HG02885 (cell line): ENCODE measurements around the gene ZNF609.
"Not testable (repeated sequence)": the region's sequence is repeated elsewhere in the genome, so short reads cannot be mapped to it uniquely, and the experiment has no call there.

Experiments
- ATAC-seq: cut with Tn5 transposase; IDR thresholded peaks from one replicate; pipeline ENCODE4 v1.9.1; 2021; ENCODE audit warnings: mild to moderate bottlenecking; ENCODE audit not compliant: unreplicated experiment, poor library complexity

Gene ZNF609

GRCh38 chr15:64639744-64640143 lies 179.4 kb downstream of the ZNF609 start:
- ATAC-seq, result not testable (repeated sequence)

- ATAC-seq, result no peak
These were observed 179.9 kb downstream of the ZNF609 start for GRCh38 chr15:64640146-64640871.

DNA sequence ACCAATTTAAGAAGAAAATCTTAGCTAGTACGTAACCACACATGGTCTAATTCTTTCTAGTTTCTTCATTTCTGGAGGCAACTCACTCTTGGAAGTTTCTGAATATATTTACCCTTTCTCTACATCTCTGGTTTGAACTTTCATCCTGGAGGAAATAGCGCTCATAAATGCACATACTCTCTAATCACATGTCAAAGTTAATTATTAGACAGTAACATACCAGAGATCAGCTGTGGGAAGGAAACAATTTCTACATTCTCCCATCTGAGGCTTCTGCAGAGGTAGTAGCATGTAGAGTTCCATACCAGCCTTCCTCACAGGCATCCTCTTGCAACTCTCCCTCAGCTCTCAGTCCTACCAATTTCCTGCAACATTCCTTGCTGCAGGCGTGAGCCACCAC lies 182.5 kb downstream of the ZNF609 start:
- no peak for ATAC-seq

GRCh38 chr15:64643685-64644084 lies 183.3 kb downstream of the ZNF609 start:
- no peak for ATAC-seq

GRCh38 chr15:64644811-64645210 lies 184.4 kb downstream of the ZNF609 start:
- not testable (repeated sequence) for ATAC-seq

GRCh38 chr15:64645995-64646394 lies 185.6 kb downstream of the ZNF609 start:
- no peak for ATAC-seq

- ATAC-seq, result no peak
These were observed 187.0 kb downstream of the ZNF609 start for GRCh38 chr15:64647367-64647766.

DNA sequence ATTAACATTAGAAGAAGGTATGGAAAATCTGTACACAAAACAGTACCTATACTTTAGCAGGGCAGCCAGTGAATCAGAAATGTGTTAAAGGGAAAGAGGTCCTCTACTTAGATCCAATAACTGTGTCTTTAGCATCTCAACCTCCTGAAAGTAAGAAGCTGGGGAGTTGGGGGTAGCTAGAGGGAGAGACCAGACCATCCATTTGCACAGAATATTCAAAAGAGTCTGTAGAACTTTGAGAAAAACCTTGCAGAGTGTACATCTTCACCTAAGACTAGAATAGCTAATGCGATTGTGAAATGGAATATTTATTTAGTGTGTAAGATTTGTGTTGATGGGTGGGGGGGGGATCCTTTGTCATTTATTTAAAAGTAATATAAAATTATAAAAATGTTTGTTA lies 190.2 kb downstream of the ZNF609 start:
- ATAC-seq, result no peak

DNA sequence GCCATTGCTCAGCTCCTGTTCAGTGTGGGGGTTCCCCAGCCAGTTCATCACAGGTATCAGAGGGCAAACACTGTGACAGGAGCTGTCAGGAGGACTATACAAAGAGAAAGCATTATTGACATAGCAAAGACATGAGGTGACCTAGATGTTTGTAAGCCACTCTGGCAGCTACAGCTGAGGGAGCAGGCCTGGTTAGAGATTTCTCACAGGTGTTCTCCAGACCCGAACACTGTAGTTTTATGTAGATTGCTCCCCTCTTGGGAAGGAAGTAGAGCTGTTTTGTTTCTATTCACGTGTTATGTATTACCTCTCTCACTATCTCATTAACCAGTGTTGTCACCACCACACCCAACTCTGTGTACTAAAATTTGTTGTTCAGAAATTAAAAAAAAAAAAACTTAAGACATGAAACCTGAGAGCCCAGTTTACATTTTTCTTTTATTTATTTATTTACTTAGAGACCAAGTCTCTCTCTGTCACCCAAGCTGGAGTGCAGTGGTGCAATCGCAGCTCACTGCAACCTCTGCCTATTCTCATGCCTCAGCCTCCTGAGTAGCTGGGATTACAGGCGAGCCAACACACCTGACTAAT lies 191.3 kb downstream of the ZNF609 start:
- peak; percentile 58 for ATAC-seq

DNA sequence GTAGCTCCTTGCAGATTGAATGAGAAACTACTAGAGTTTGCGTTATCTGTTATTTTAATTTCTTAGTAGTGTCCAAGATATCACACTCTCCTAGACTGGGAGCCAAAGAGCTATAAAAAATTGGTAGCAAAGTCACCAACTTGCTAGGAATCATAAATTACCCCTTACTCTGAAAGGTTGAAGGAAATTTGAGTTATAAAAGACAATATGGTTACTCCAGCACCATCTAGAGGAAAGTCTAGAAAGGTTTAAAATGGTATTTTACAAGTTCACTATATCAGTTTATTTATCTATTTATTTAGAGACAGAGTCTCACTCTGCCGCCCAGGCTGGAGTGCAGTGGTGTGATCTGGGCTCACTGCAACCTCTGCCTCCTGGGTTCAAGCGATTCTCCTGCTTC lies 193.4 kb downstream of the ZNF609 start:
- no peak for ATAC-seq

DNA sequence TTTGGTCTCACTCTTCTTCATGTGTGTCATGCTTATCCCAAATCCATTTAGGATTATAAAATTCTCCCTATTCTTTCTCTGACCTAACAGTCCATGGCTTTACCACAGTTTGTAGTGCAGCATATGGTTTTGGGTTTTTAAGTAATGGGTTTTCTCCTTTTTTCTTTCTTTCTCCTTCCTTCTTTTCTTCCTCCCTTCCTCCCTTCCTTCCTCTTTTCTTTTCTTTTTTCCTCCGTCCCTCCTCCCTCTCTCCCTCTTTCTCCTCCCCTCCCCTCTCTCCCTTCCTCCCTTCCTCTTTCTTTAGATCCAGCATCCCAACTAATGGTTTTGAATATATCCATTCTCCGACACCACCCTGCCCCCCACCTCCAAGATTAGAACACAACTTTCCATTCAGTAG lies 196.1 kb downstream of the ZNF609 start:
- no peak for ATAC-seq

DNA sequence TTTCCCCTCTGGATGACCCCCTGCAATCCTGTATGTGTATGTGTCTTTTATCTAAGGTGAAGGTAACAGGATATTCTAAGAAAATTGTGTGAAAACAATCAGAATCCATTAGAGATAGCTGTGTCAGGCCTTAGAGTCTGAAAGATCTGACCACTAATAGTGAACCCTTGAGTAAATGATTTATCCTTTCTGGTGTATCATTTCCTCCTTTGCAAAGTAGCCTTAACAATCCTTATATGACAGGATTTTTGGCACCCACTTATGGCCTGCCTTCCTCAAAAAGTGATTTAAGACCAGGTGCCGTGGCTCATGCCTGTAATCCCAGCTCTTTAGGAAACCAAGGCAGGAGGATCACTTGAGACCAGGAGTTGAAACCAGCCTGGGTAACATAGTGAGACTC lies 204.8 kb downstream of the ZNF609 start:
- ATAC-seq, result no peak

DNA sequence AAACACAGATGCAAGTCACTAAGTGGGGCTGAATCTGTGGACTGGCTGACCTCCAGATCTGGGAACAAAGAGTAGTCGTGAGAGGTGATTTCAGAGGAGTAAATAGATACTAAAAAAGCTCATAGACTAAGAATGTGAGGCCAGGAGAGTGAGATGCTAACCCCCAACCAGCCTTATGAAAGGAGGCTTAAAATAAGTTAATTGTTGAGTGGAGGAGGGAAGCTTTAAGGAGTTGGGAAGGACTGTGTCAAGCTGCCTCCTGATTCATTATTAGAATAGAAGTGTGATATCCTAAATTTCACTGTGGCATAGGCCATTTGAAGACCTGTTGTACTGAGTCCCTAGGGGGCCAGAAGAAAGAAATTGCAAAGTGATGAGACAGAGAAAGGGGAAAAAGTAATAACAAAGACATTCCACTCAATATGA lies 207.4 kb downstream of the ZNF609 start:
- ATAC-seq, result no peak

DNA sequence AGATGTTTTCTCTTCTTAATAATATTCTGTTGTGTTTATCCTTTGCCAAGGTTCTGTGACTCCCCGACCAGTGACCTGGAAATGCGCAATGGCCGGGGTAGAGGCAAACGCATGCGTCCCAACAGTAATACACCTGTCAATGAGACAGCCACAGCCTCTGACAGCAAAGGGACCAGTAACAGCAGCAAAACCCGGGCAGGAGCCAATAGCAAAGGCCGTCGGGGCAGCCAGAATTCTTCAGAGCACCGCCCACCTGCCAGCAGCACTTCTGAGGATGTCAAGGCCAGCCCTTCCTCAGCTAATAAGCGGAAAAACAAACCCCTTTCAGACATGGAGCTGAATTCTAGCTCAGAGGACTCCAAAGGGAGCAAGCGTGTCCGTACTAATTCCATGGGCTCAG lies 213.5 kb downstream of the ZNF609 start:
- no peak for ATAC-seq

- ATAC-seq, result no peak
These were observed 217.9 kb downstream of the ZNF609 start for GRCh38 chr15:64678126-64678819.

GRCh38 chr15:64680097-64680496 lies 219.7 kb downstream of the ZNF609 start:
- ATAC-seq, result no peak

- ATAC-seq, result no peak
These were observed 221.1 kb downstream of the ZNF609 start for GRCh38 chr15:64681424-64682024.

DNA sequence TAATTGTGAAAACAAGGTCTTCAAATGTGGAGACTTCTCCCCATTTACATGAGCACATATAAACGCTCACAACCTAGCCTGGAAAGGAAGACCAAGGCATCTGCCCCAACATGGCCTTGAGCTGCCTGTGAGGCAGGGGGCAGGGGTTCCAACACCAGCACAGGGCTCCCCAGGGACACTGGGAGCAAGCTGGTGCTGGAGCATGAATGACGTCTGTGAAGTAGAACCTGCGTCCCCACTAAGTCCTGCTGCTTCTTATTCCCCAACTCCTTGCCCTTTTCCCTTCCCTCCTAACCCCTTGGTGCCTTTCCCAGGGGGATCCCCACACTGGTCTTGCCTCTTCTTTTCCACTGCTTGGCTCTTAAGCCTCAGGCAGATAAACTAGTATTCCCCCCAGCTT lies 221.9 kb downstream of the ZNF609 start:
- ATAC-seq, result no peak

GRCh38 chr15:64683378-64683777 lies 223.0 kb downstream of the ZNF609 start:
- ATAC-seq, result no peak

DNA sequence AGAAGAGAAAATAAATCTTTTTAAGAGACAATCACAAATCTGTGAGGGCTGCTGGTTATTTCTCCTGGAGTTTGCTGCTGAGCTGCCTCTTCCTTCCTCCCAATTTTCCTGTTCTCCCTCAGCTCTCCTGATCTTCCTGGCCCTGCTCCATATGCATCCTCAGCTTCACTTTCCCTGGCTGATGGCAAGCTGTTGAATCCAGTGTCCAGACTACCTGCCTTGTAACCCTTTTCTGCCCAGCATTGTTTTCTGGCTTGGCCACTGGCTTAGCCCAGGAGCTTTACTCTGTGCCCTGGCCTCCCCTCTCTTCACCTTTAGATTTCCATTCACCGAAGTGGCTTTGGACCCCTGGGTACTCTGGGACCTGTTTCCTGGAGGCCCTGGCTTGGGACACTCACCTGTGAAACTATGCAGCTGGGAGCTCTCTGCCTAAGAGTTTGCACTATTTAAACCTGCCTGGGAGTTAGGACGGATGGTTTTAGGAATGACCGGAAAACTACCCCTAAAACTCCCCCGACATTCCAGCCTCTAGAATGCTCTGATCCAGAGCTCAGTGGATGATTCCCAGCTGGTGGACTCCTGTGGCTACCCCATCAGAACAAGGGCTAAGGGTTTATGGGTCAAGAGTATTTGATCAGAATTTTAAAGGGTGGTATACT lies 225.0 kb downstream of the ZNF609 start:
- ATAC-seq, result no peak
